ENCODE results near the gene ST6GALNAC5.
"Not testable (repeated sequence)": the region's sequence is repeated elsewhere in the genome, so short reads cannot be mapped to it uniquely, and the experiment has no call there.

The ST6GALNAC5 gene

GRCh38 chr1:76938304-76938703 lies 71.0 kb downstream of the ST6GALNAC5 start:
- no peak for DNase-seq (ENCODE audit: low read depth in 2 of 2)

GRCh38 chr1:76939050-76939816 lies 72.0 kb downstream of the ST6GALNAC5 start:
- DNase-seq (ENCODE audit: low read depth in 2 of 2): no peak

GRCh38 chr1:76939817-76940216 lies 72.5 kb downstream of the ST6GALNAC5 start:
- DNase-seq (ENCODE audit: low read depth in 2 of 2): no peak

- no peak for DNase-seq (ENCODE audit: low read depth in 2 of 2)
These were observed 73.5 kb downstream of the ST6GALNAC5 start for GRCh38 chr1:76940571-76941335.

- DNase-seq (ENCODE audit: low read depth in 2 of 2): no peak
These were observed 75.3 kb downstream of the ST6GALNAC5 start for GRCh38 chr1:76942549-76942948.

- DNase-seq (ENCODE audit: low read depth in 2 of 2): no peak
These were observed 77.7 kb downstream of the ST6GALNAC5 start for GRCh38 chr1:76944942-76945341.

- no peak for DNase-seq (ENCODE audit: low read depth in 2 of 2)
These were observed 81.6 kb downstream of the ST6GALNAC5 start for GRCh38 chr1:76948846-76949245.

GRCh38 chr1:76949503-76949902 lies 82.2 kb downstream of the ST6GALNAC5 start:
- DNase-seq (ENCODE audit: low read depth in 2 of 2): no peak

- no peak for DNase-seq (ENCODE audit: low read depth in 2 of 2)
These were observed 83.0 kb downstream of the ST6GALNAC5 start for GRCh38 chr1:76950306-76950705.

GRCh38 chr1:76951153-76951552 lies 83.9 kb downstream of the ST6GALNAC5 start:
- no peak for DNase-seq (ENCODE audit: low read depth in 2 of 2)

GRCh38 chr1:76955652-76956051 lies 88.4 kb downstream of the ST6GALNAC5 start:
- DNase-seq (ENCODE audit: low read depth in 2 of 2): no peak

GRCh38 chr1:76957961-76958360 lies 90.7 kb downstream of the ST6GALNAC5 start:
- DNase-seq (ENCODE audit: low read depth in 2 of 2): no peak

- DNase-seq (ENCODE audit: low read depth in 2 of 2): no peak
These were observed 91.5 kb downstream of the ST6GALNAC5 start for GRCh38 chr1:76958828-76959227.

- DNase-seq (ENCODE audit: low read depth in 2 of 2): no peak
These were observed 92.3 kb downstream of the ST6GALNAC5 start for GRCh38 chr1:76959556-76959955.

GRCh38 chr1:76961181-76961819 lies 94.0 kb downstream of the ST6GALNAC5 start:
- DNase-seq (ENCODE audit: low read depth in 2 of 2): no peak

GRCh38 chr1:76961820-76962207 lies 94.5 kb downstream of the ST6GALNAC5 start:
- DNase-seq (ENCODE audit: low read depth in 2 of 2): no peak

GRCh38 chr1:76981267-76981666 lies 114.0 kb downstream of the ST6GALNAC5 start:
- not testable (repeated sequence) for DNase-seq (ENCODE audit: low read depth in 2 of 2)

GRCh38 chr1:76989976-76990375 lies 122.7 kb downstream of the ST6GALNAC5 start:
- no peak for DNase-seq (ENCODE audit: low read depth in 2 of 2)

GRCh38 chr1:76993036-76993435 lies 125.8 kb downstream of the ST6GALNAC5 start:
- no peak for DNase-seq (ENCODE audit: low read depth in 2 of 2)

- no peak for DNase-seq (ENCODE audit: low read depth in 2 of 2)
These were observed 131.4 kb downstream of the ST6GALNAC5 start for GRCh38 chr1:76998582-76999223.

- no peak for DNase-seq (ENCODE audit: low read depth in 2 of 2)
These were observed 140.4 kb downstream of the ST6GALNAC5 start for GRCh38 chr1:77007675-77008074.

- no peak for DNase-seq (ENCODE audit: low read depth in 2 of 2)
These were observed 143.7 kb downstream of the ST6GALNAC5 start for GRCh38 chr1:77010937-77011336.

Data from stimulated activated CD8-positive, alpha-beta memory T cell treated with anti-CD3 and anti-CD28 coated beads, Interleukin-7, amount 100 ng/mL, for 4 hours (primary cell).